MM.1S (cell line): Measurements from ENCODE around the gene C12orf56.

Experiments
- EZH2 ChIP-seq: fragments of 300-600 bp; sonication (generic); optimal IDR thresholded peaks from 2 replicates; pipeline ENCODE3; 2017; ENCODE audit warnings: low read depth, mild to moderate bottlenecking, antibody characterized with exemption, low read length, mixed read lengths
- TF ChIP-seq, protein P1 (sequence below): fragments of 300-600 bp; sonication (generic); IDR thresholded peaks from 2 replicates; pipeline ENCODE4 v1.5.1; 2016; ENCODE audit warnings: antibody characterized with exemption, low read length, mixed read lengths

DNA sequence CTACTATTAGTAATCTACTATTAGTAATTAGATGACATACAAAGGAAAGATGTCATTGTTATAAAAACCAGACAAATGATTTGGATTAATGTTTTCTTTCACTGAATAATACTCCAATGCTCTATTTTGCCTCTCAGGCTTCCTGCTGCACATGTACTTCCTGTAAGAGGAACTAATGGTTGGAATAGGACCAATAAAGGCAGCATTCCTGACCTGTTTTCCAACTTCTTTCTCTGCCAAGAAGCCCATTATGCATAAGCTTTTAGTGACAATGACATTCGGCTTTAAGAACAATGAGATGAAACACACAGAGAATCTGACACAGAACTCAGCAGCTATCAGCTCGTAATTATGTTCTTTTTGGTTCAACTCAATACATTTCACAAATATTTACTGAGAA lies 5.2 kb upstream of the C12orf56 start:
- TF ChIP-seq, protein P1, sequence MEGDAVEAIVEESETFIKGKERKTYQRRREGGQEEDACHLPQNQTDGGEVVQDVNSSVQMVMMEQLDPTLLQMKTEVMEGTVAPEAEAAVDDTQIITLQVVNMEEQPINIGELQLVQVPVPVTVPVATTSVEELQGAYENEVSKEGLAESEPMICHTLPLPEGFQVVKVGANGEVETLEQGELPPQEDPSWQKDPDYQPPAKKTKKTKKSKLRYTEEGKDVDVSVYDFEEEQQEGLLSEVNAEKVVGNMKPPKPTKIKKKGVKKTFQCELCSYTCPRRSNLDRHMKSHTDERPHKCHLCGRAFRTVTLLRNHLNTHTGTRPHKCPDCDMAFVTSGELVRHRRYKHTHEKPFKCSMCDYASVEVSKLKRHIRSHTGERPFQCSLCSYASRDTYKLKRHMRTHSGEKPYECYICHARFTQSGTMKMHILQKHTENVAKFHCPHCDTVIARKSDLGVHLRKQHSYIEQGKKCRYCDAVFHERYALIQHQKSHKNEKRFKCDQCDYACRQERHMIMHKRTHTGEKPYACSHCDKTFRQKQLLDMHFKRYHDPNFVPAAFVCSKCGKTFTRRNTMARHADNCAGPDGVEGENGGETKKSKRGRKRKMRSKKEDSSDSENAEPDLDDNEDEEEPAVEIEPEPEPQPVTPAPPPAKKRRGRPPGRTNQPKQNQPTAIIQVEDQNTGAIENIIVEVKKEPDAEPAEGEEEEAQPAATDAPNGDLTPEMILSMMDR: no peak
- TF ChIP-seq EZH2: no peak
